Caco-2 (cell line): ENCODE measurements around the gene ALDH1A2. TPM values are rescaled to one million over a fixed set of nuclear protein-coding genes. Genes with fewer than 3 reads are reported as not detected.

ENCODE experiments used
- BruUV-seq: library from RNA; stranded (reverse); fragments of 400-500 nt; replicated peaks from 2 replicates; lab custom pipeline; 2021; lab: Mats Ljungman, UMichigan
- CTCF ChIA-PET: fragments of 300-600 bp; sonication (Branson Sonifier 250); formaldehyde crosslinking; loops from one replicate; lab custom pipeline; 2022; ENCODE audit warnings: antibody characterized with exemption; lab: Charles Lee
- POLR2A ChIA-PET: fragments of 300-600 bp; sonication (Branson Sonifier 250); formaldehyde crosslinking; loops from one replicate; lab custom pipeline; 2022; ENCODE audit warnings: antibody characterized with exemption; lab: Charles Lee
- DNase-seq, 2 experiments: peaks; one replicate each; pipeline versions ENCODE4 v3.0.0 to v3.0.0-alpha.2; 2020 to 2022
- H3K27me3 ChIP-seq: replicated peaks from 2 replicates; pipeline ENCODE4 v1.6.0; 2011; ENCODE audit warnings: low read length; ENCODE audit not compliant: control insufficient read depth, insufficient read depth
- H3K36me3 ChIP-seq: 2 replicates; pipeline ENCODE4 v1.5.1; 2011; ENCODE audit warnings: low read length; ENCODE audit not compliant: control insufficient read depth, insufficient read depth
- H3K4me1 ChIP-seq: fragments of 250-450 bp; sonication (Bioruptor Pico); 2 replicates; pipeline ENCODE4 v1.5.1; 2020; ENCODE audit warnings: mild to moderate bottlenecking
- H3K4me3 ChIP-seq: 2 replicates; pipeline ENCODE4 v1.5.1; 2011; ENCODE audit warnings: low read depth, mild to moderate bottlenecking, control low read depth, low read length
- H3K9me3 ChIP-seq: fragments of 250-450 bp; sonication (Bioruptor Pico); 2 replicates; pipeline ENCODE4 v1.5.1; 2020; ENCODE audit warnings: mild to moderate bottlenecking, moderate library complexity
- H3K27ac Mint-ChIP-seq: one replicate; pipeline ENCODE4 v1.8.0; 2022; ENCODE audit warnings: mixed read lengths; ENCODE audit not compliant: unreplicated experiment
- H3K27me3 Mint-ChIP-seq: one replicate; pipeline ENCODE4 v1.8.0; 2022; ENCODE audit warnings: mixed read lengths; ENCODE audit not compliant: insufficient read depth, unreplicated experiment
- H3K36me3 Mint-ChIP-seq: one replicate; pipeline ENCODE4 v1.8.0; 2022; ENCODE audit warnings: mild to moderate bottlenecking, mixed read lengths; ENCODE audit not compliant: insufficient read depth, unreplicated experiment
- H3K4me1 Mint-ChIP-seq: one replicate; pipeline ENCODE4 v1.8.0; 2022; ENCODE audit warnings: low read depth, mixed read lengths; ENCODE audit not compliant: unreplicated experiment
- H3K4me3 Mint-ChIP-seq: one replicate; pipeline ENCODE4 v1.8.0; 2022; ENCODE audit warnings: mild to moderate bottlenecking, moderate library complexity, mixed read lengths; ENCODE audit not compliant: unreplicated experiment
- H3K9me3 Mint-ChIP-seq: one replicate; pipeline ENCODE4 v1.8.0; 2022; ENCODE audit warnings: mixed read lengths; ENCODE audit not compliant: unreplicated experiment
- CTCF ChIP-seq, 2 experiments: fragments of 200-600 bp in 1 of 2; IDR thresholded peaks; 1 replicate in 1 of 2; 2 replicates in 1 of 2; pipeline versions ENCODE4 v1.5.1 to v1.8.0; 2011 to 2022; ENCODE audit warnings: antibody characterized with exemption in 1 of 2, control low read depth in 1 of 2, inconsistent platforms in 1 of 2, low read depth in 1 of 2, low read length in 1 of 2, mild to moderate bottlenecking in 1 of 2, moderate library complexity in 1 of 2; ENCODE audit not compliant: insufficient read depth in 1 of 2, severe bottlenecking in 1 of 2, unreplicated experiment in 1 of 2
- intact Hi-C: fragments of 100-400 bp; cut with micrococcal nuclease; formaldehyde crosslinking; loops from one replicate; pipeline ENCODE4 v1.10.0; 2022; ENCODE audit not compliant: unreplicated experiment
- total RNA-seq: library from RNA; stranded (reverse); gene quantifications from 2 replicates; pipeline ENCODE4 v1.2.3, GENCODE V29; 2022

The ALDH1A2 gene
- total RNA-seq, 1 experiment from 2014 or later, result 0.61 TPM

- BruUV-seq, result no TSS peak
- Mint-ChIP-seq H3K27ac (no peak overlapping the region), H3K4me1 (no peaks in the 10 kb centered on the region)
These were observed 116.9 kb downstream of the ALDH1A2 start for GRCh38 chr15:57948351-57949289.

GRCh38 chr15:57947781-57948180 lies 117.7 kb downstream of the ALDH1A2 start:
- no TSS peak for BruUV-seq
- CTCF ChIA-PET, result no interaction called here
- peaks cover 2% of the 10 kb centered on the region; the same call in 1 of the 2 replicates for H3K27me3 ChIP-seq
- Mint-ChIP-seq H3K27me3 (peaks cover 28% of the 10 kb centered on the region), H3K27ac (no peak overlapping the region), H3K4me3 (no peak overlapping the region), H3K36me3 (no peaks in the 10 kb centered on the region), H3K4me1 (no peaks in the 10 kb centered on the region), H3K9me3 (no peaks in the 10 kb centered on the region)
- no peaks in the 10 kb centered on the region for H3K4me1 ChIP-seq
- DNase-seq, result no peak
- intact Hi-C loops, result no loop called here
- H3K4me3 ChIP-seq, result no peak overlapping the region
- POLR2A ChIA-PET, result no interaction called here
- no peaks in the 10 kb centered on the region for H3K36me3 ChIP-seq
- no peaks in the 10 kb centered on the region for H3K9me3 ChIP-seq
- TF ChIP-seq CTCF (IDR thresholded peaks at IDR 0.05; ENCODE audit: insufficient read depth in 1 of 2, low read depth in 1 of 2, low read length in 1 of 2, severe bottlenecking in 1 of 2, unreplicated experiment in 1 of 2), result no peak

More at GRCh38 chr15:57948351-57949289, 116.9 kb downstream of the ALDH1A2 start:
- Histone ChIP-seq H3K36me3 (no peaks in the 10 kb centered on the region), H3K4me1 (no peaks in the 10 kb centered on the region), H3K4me3 (no peak overlapping the region), H3K27me3 (peaks cover 1% of the 10 kb centered on the region; the same call in 1 of the 2 replicates), H3K9me3 (no peaks in the 10 kb centered on the region)
- no peak for TF ChIP-seq CTCF (IDR thresholded peaks at IDR 0.05; ENCODE audit: insufficient read depth in 1 of 2, low read depth in 1 of 2, low read length in 1 of 2, severe bottlenecking in 1 of 2, unreplicated experiment in 1 of 2)
- DNase-seq, result no peak
- ChIA-PET POLR2A (no interaction called here), CTCF (no interaction called here)
- H3K36me3 Mint-ChIP-seq, result no peaks in the 10 kb centered on the region
- no peaks in the 10 kb centered on the region for H3K9me3 Mint-ChIP-seq
- H3K27me3 Mint-ChIP-seq, result peaks cover 31% of the 10 kb centered on the region
- intact Hi-C loops, result no loop called here
- no peak overlapping the region for H3K4me3 Mint-ChIP-seq

- Mint-ChIP-seq H3K4me1 (no peaks in the 10 kb centered on the region), H3K4me3 (no peak overlapping the region), H3K9me3 (no peaks in the 10 kb centered on the region), H3K27me3 (peaks cover 32% of the 10 kb centered on the region), H3K36me3 (no peaks in the 10 kb centered on the region), H3K27ac (no peak overlapping the region)
- ChIA-PET POLR2A (no interaction called here), CTCF (no interaction called here)
- no peak for DNase-seq
- Histone ChIP-seq H3K36me3 (no peaks in the 10 kb centered on the region), H3K9me3 (no peaks in the 10 kb centered on the region), H3K4me1 (no peaks in the 10 kb centered on the region), H3K27me3 (peaks cover 2% of the 10 kb centered on the region; the same call in 1 of the 2 replicates), H3K4me3 (no peak overlapping the region)
- intact Hi-C loops, result no loop called here
- no peak for TF ChIP-seq CTCF (IDR thresholded peaks at IDR 0.05; ENCODE audit: insufficient read depth in 1 of 2, low read depth in 1 of 2, low read length in 1 of 2, severe bottlenecking in 1 of 2, unreplicated experiment in 1 of 2)
- BruUV-seq, result no TSS peak
These were observed 118.2 kb downstream of the ALDH1A2 start for GRCh38 chr15:57947282-57947681.
